HCT116 (cell line): Measurements from ENCODE around the gene SDC3. TPM values are rescaled to one million over a fixed set of nuclear protein-coding genes. Genes with fewer than 3 reads are reported as not detected.

ENCODE experiments used
- ATAC-seq: fragments of 200-7000 bp; cut with Tn5 transposase; 2 replicates; pipeline ENCODE4 v1.9.1; 2020; ENCODE audit warnings: mild to moderate bottlenecking, moderate library complexity
- BruUV-seq: library from RNA; stranded (reverse); fragments of 400-500 nt; replicated peaks from 2 replicates; lab custom pipeline; 2021; lab: Mats Ljungman, UMichigan
- CTCF ChIA-PET: fragments of 300-600 bp; sonication (Branson Sonifier 250); formaldehyde crosslinking; loops from one replicate; lab custom pipeline; 2021; ENCODE audit warnings: antibody characterized with exemption; lab: Charles Lee
- POLR2A ChIA-PET: fragments of 300-600, 350-600 bp; sonication (Branson Sonifier 250); formaldehyde crosslinking; loops from one replicate; lab custom pipeline; 2021; ENCODE audit warnings: antibody characterized with exemption; lab: Charles Lee
- RAD21 ChIA-PET, 2 experiments: fragments of 300-600 bp; sonication (Branson Sonifier 250); formaldehyde crosslinking; loops; one replicate each; lab custom pipeline; 2023; ENCODE audit warnings: low total read pairs in 2 of 2; ENCODE audit not compliant: uncharacterized antibody in 2 of 2, unreplicated experiment in 2 of 2, low non-redundant PET in 1 of 2; lab: Charles Lee
- DNase-seq: peaks from one replicate; pipeline ENCODE4 v3.0.0-alpha.2; 2010; ENCODE audit warnings: low read depth, low spot score
- H2AFZ ChIP-seq: fragments of 200-600 bp; shearing (Covaris generic), sonication (generic); 2 replicates; pipeline ENCODE4 v1.6.1; 2017; ENCODE audit warnings: low read depth, mixed run types, mixed read lengths, antibody characterized with exemption, low read length; ENCODE audit not compliant: poor library complexity, severe bottlenecking
- H3K27ac ChIP-seq: 2 replicates; pipeline ENCODE4 v1.5.1; 2012; ENCODE audit warnings: low read depth, low read length
- H3K27me3 ChIP-seq: fragments of 200-600 bp; sonication (generic); 2 replicates; pipeline ENCODE4 v1.6.1; 2016; ENCODE audit warnings: mixed run types, low read length, mixed read lengths; ENCODE audit not compliant: insufficient read depth
- H3K36me3 ChIP-seq, 2 experiments: fragments of 200-500 bp in 1 of 2; fragments of 200-600 bp in 1 of 2; sonication (Bioruptor generic) in 1 of 2; sonication (generic) in 1 of 2; 2 replicates each; pipeline versions ENCODE4 v1.5.1 to v1.6.1; 2014 to 2016; ENCODE audit warnings: low read length in 2 of 2, inconsistent platforms in 1 of 2, mixed read lengths in 1 of 2, mixed run types in 1 of 2; ENCODE audit not compliant: insufficient read depth in 2 of 2, control insufficient read depth in 1 of 2
- H3K4me1 ChIP-seq, 2 experiments: fragments of 200-600 bp in 1 of 2; sonication (generic) in 1 of 2; 2 replicates each; pipeline versions ENCODE4 v1.5.1 to v1.6.1; 2012 to 2017; ENCODE audit warnings: low read length in 2 of 2, inconsistent platforms in 1 of 2, mild to moderate bottlenecking in 1 of 2, mixed read lengths in 1 of 2, mixed run types in 1 of 2, moderate library complexity in 1 of 2; ENCODE audit not compliant: insufficient read depth in 2 of 2, control insufficient read depth in 1 of 2
- H3K4me2 ChIP-seq: fragments of 200-600 bp; sonication (generic); 2 replicates; pipeline ENCODE4 v1.6.1; 2017; ENCODE audit warnings: mixed run types, low read length, mixed read lengths
- H3K4me3 ChIP-seq, 2 experiments: fragments of 200-600 bp in 1 of 2; sonication (generic) in 1 of 2; replicated peaks in 1 of 2; 2 replicates each; pipeline ENCODE4 v1.5.1; 2011 to 2016; ENCODE audit warnings: low read length in 2 of 2, control low read depth in 1 of 2, low read depth in 1 of 2, mild to moderate bottlenecking in 1 of 2, mixed read lengths in 1 of 2, mixed run types in 1 of 2
- H3K79me2 ChIP-seq: fragments of 200-600 bp; sonication (generic); 2 replicates; pipeline ENCODE4 v1.6.1; 2017; ENCODE audit warnings: mild to moderate bottlenecking, mixed run types, low read length, moderate library complexity, mixed read lengths; ENCODE audit not compliant: insufficient read depth
- H3K9ac ChIP-seq: fragments of 200-600 bp; sonication (generic); 2 replicates; pipeline ENCODE4 v1.6.1; 2016; ENCODE audit warnings: low read length, mixed read lengths
- H3K9me2 ChIP-seq: fragments of 200-600 bp; sonication (generic), shearing (Covaris generic); 2 replicates; pipeline ENCODE4 v1.6.1; 2017; ENCODE audit warnings: mixed run types, mild to moderate bottlenecking, moderate library complexity; ENCODE audit not compliant: insufficient read depth
- H3K9me3 ChIP-seq, 2 experiments: fragments of 200-500 bp in 1 of 2; fragments of 200-600 bp in 1 of 2; sonication (Bioruptor generic) in 1 of 2; sonication (generic) in 1 of 2; 2 replicates each; pipeline ENCODE4 v1.6.1; 2014 to 2017; ENCODE audit warnings: low read length in 2 of 2, mixed read lengths in 2 of 2, inconsistent platforms in 1 of 2, low read depth in 1 of 2, mild to moderate bottlenecking in 1 of 2, mixed run types in 1 of 2, moderate library complexity in 1 of 2; ENCODE audit not compliant: control insufficient read depth in 1 of 2, insufficient read depth in 1 of 2
- H4K20me1 ChIP-seq: fragments of 200-600 bp; sonication (generic), shearing (Covaris generic); 2 replicates; pipeline ENCODE4 v1.6.1; 2017; ENCODE audit warnings: mixed run types, mild to moderate bottlenecking, moderate library complexity; ENCODE audit not compliant: insufficient read depth
- JUND ChIP-seq: IDR thresholded peaks from 2 replicates; pipeline ENCODE4 v1.6.1; 2012
- MAX ChIP-seq: IDR thresholded peaks from 2 replicates; pipeline ENCODE4 v1.6.1; 2012
- REST ChIP-seq: IDR thresholded peaks from 2 replicates; pipeline ENCODE4 v1.6.1; 2012; ENCODE audit warnings: low read depth
- SP1 ChIP-seq: IDR thresholded peaks from 2 replicates; pipeline ENCODE4 v1.6.1; 2012; ENCODE audit warnings: low read depth
- TCF7L2 ChIP-seq: IDR thresholded peaks from 2 replicates; pipeline ENCODE4 v1.7.0; 2011; ENCODE audit warnings: borderline replicate concordance, inconsistent platforms; ENCODE audit not compliant: insufficient read depth, insufficient read length; ENCODE audit errors: extremely low read depth
- YY1 ChIP-seq: IDR thresholded peaks from 2 replicates; pipeline ENCODE4 v1.6.1; 2011; ENCODE audit warnings: low read length, low read depth, moderate library complexity, mild to moderate bottlenecking; ENCODE audit not compliant: insufficient replicate concordance; ENCODE audit errors: extremely low read depth
- ZFX ChIP-seq: fragments of 450-650 bp; IDR thresholded peaks from 2 replicates; pipeline ENCODE4 v1.6.1; 2017
- intact Hi-C: fragments of 100-400 bp; cut with micrococcal nuclease; formaldehyde crosslinking; loops from 2 replicates; pipeline ENCODE4 v1.10.0; 2022
- total RNA-seq: library from RNA; stranded (reverse); gene quantifications from one replicate; pipeline ENCODE4 v1.2.1, GENCODE V29; 2021; ENCODE audit not compliant: unreplicated experiment

Gene SDC3
- total RNA-seq, 1 experiment from 2014 or later = 40.1 TPM

GRCh38 chr1:30846587-30846986, 62.0 kb downstream of the SDC3 start:
- DNase-seq (no peak), ATAC-seq (no peak)
- RAD21 ChIA-PET = no interaction called here
- Histone ChIP-seq H3K9ac (no peak overlapping the region), H3K4me2 (no peak overlapping the region), H3K27me3 (peaks cover 29% of the 10 kb centered on the region; the same call in 1 of the 2 replicates), H3K36me3 (no peaks in the 10 kb centered on the region), H3K4me3 (no peak overlapping the region), H3K27ac (no peak overlapping the region), H3K9me2 (no peaks in the 10 kb centered on the region), H4K20me1 (no peaks in the 10 kb centered on the region), H3K9me3 (no peaks in the 10 kb centered on the region), H3K4me1 (no peaks in the 10 kb centered on the region), H2AFZ (no peak overlapping the region), H3K79me2 (no peaks in the 10 kb centered on the region)
- CTCF ChIA-PET = no interaction called here
- no peak for TF ChIP-seq REST
- no peak for TF ChIP-seq SP1
- no peak for TF ChIP-seq MAX
- no peak for TF ChIP-seq TCF7L2
- TF ChIP-seq JUND = no peak
- no peak for TF ChIP-seq YY1
- TF ChIP-seq ZFX = no peak
- intact Hi-C loops = no loop called here
- POLR2A ChIA-PET = no interaction called here
- no TSS peak for BruUV-seq
